Body of pancreas (tissue), 4 donors: Measurements from ENCODE around the gene CNPY1.

Experiments used
- POLR2A ChIP-seq, 3 donors: fragments of 450-650 bp; IDR thresholded peaks; one replicate each; pipeline ENCODE4 v1.6.1; 2016; ENCODE audit warnings: antibody characterized with exemption in 3 of 3, mild to moderate bottlenecking in 2 of 3
- TF ChIP-seq, protein P1 (sequence below), 7 experiments: fragments of 450-650 bp in 4 of 7; fragments of 200-600 bp in 3 of 7; sonication (generic) in 3 of 7; IDR thresholded peaks; one replicate each; pipeline ENCODE4 v1.5.1; 2016 to 2019; ENCODE audit warnings: antibody characterized with exemption in 7 of 7

DNA sequence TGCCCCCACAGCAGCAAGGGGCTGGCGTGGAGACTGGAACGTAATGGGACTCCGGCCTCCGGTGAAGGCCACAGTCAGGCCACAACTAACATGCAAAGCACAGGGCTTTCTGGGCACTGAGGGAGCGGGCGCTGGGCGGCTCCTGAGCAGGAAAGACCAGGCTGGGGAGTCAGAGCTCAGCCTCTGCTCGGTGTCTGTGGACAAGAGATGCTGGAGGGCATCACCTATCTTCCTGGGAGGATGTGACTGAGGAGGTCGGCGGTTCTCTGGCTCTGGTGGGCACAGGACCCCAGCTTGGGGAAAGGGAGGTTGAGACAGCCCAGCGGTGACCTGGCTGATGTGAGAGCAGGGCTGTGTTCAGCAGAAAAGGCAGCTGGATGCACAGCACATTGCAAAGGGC, 11.7 kb downstream of the CNPY1 start:
- no peak for TF ChIP-seq POLR2A (IDR thresholded peaks at IDR 0.05)
- TF ChIP-seq, protein P1, sequence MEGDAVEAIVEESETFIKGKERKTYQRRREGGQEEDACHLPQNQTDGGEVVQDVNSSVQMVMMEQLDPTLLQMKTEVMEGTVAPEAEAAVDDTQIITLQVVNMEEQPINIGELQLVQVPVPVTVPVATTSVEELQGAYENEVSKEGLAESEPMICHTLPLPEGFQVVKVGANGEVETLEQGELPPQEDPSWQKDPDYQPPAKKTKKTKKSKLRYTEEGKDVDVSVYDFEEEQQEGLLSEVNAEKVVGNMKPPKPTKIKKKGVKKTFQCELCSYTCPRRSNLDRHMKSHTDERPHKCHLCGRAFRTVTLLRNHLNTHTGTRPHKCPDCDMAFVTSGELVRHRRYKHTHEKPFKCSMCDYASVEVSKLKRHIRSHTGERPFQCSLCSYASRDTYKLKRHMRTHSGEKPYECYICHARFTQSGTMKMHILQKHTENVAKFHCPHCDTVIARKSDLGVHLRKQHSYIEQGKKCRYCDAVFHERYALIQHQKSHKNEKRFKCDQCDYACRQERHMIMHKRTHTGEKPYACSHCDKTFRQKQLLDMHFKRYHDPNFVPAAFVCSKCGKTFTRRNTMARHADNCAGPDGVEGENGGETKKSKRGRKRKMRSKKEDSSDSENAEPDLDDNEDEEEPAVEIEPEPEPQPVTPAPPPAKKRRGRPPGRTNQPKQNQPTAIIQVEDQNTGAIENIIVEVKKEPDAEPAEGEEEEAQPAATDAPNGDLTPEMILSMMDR (IDR thresholded peaks at IDR 0.05), result no peak
